BLaER1 treated with 17β-estradiol and CSF1 and Interleukin-3, amounts not matched to agents 10 nM and 100 nM (cell line): Measurements from ENCODE around the gene LEMD2.
A peak's percentile ranks its signal among the peaks of the same experiment; 100 is the strongest.

Experiments used
- H3K27ac ChIP-seq, 11 experiments: shearing (Covaris generic); formaldehyde crosslinking; 2 replicates each; pipeline ENCODE4 v1.8.1; 2022
- H3K27me3 ChIP-seq, 11 experiments: shearing (Covaris generic); formaldehyde crosslinking; 2 replicates each; pipeline ENCODE4 v1.8.1; 2022
- H3K36me3 ChIP-seq, 11 experiments: shearing (Covaris generic); formaldehyde crosslinking; 2 replicates each; pipeline ENCODE4 v1.8.1; 2022
- H3K4me1 ChIP-seq, 10 experiments: shearing (Covaris generic); formaldehyde crosslinking; 2 replicates each; pipeline ENCODE4 v1.8.1; 2022
- H3K4me2 ChIP-seq, 11 experiments: shearing (Covaris generic); formaldehyde crosslinking; 2 replicates each; pipeline ENCODE4 v1.8.1; 2022
- H3K4me3 ChIP-seq, 10 experiments: shearing (Covaris generic); formaldehyde crosslinking; 2 replicates each; pipeline ENCODE4 v1.8.1; 2022
- H3K9ac ChIP-seq, 11 experiments: shearing (Covaris generic); formaldehyde crosslinking; 2 replicates each; pipeline ENCODE4 v1.8.1; 2022
- H3K9me3 ChIP-seq, 11 experiments: shearing (Covaris generic); formaldehyde crosslinking; replicated peaks in 1 of 11; 2 replicates each; pipeline ENCODE4 v1.8.1; 2022
- H4K20me1 ChIP-seq, 11 experiments: shearing (Covaris generic); formaldehyde crosslinking; 2 replicates each; pipeline ENCODE4 v1.8.1; 2022
- Cebpa-rat ChIP-seq, 11 experiments: shearing (Covaris generic); IDR thresholded peaks; 2 replicates each; pipeline ENCODE4 v1.8.1; 2022

LEMD2 gene

GRCh38 chr6:33791620-33792019, 2.7 kb upstream of the LEMD2 start:
- H3K27me3 ChIP-seq: no peaks in the 10 kb centered on the region
- peak overlapping the region in 7 of 11 experiments; percentile 1 to 48 (median 33); a peak in 8 of 22 replicates for H3K4me2 ChIP-seq
- no peaks in the 10 kb centered on the region for H3K9me3 ChIP-seq
- peaks cover 12 to 27% (median 12%) of the 10 kb centered on the region in 11 experiments; a peak in 18 of 22 replicates for H4K20me1 ChIP-seq
- H3K36me3 ChIP-seq: peaks cover 0 to 6% (median 2%) of the 10 kb centered on the region in 11 experiments; a peak in 5 of 22 replicates
- H3K4me1 ChIP-seq: peaks cover 20 to 36% (median 31%) of the 10 kb centered on the region in 10 experiments
- H3K9ac ChIP-seq: no peak overlapping the region
- no peak for TF ChIP-seq Cebpa-rat (IDR thresholded peaks at IDR 0.05)
- H3K4me3 ChIP-seq: no peak overlapping the region
- no peak overlapping the region for H3K27ac ChIP-seq

DNA sequence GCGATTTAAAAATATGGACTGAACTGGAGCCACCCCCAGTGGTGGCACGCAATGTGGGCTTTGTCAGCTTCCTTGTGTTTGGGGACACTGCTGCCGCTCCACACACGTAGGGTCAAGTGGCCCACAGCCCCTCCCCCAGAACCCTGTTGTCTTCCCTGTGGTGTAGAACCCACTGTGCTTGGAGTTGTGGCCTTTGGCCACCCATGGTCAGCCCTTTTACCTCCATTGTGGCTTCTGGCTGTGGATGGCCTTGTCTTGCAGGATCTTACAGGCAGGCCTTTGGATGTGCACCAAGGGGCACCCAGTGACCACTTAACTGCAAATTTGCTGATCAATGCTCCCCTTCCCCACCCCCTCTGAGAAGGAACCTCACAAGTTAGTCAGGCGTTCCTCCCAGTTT, 2.0 kb upstream of the LEMD2 start:
- Histone ChIP-seq H3K9me3 (no peaks in the 10 kb centered on the region), H3K4me2 (peak overlapping the region in 6 of 11 experiments; percentile 9 to 48 (median 33); a peak in 10 of 22 replicates), H3K9ac (no peak overlapping the region), H3K4me3 (no peak overlapping the region), H4K20me1 (peaks cover 19 to 34% (median 20%) of the 10 kb centered on the region in 11 experiments; a peak in 20 of 22 replicates), H3K36me3 (peaks cover 0 to 13% (median 9%) of the 10 kb centered on the region in 11 experiments; a peak in 7 of 22 replicates), H3K27me3 (no peaks in the 10 kb centered on the region), H3K4me1 (peaks cover 27 to 43% (median 38%) of the 10 kb centered on the region in 10 experiments), H3K27ac (no peak overlapping the region)
- no peak for TF ChIP-seq Cebpa-rat (IDR thresholded peaks at IDR 0.05)

- Histone ChIP-seq H3K27me3 (no peaks in the 10 kb centered on the region), H3K4me2 (peak overlapping the region in 1 of 11 experiments; percentile 29; a peak in 2 of 22 replicates), H3K4me3 (no peak overlapping the region), H3K27ac (no peak overlapping the region), H3K9ac (no peak overlapping the region), H3K9me3 (no peaks in the 10 kb centered on the region), H3K36me3 (peaks cover 0 to 17% (median 14%) of the 10 kb centered on the region in 11 experiments; a peak in 17 of 22 replicates), H3K4me1 (peaks cover 32 to 49% (median 43%) of the 10 kb centered on the region in 10 experiments), H4K20me1 (peaks cover 24 to 39% (median 25%) of the 10 kb centered on the region in 11 experiments; a peak in 20 of 22 replicates)
- TF ChIP-seq Cebpa-rat (IDR thresholded peaks at IDR 0.05): no peak
These were observed 1.4 kb upstream of the LEMD2 start for GRCh38 chr6:33790379-33790778.

DNA sequence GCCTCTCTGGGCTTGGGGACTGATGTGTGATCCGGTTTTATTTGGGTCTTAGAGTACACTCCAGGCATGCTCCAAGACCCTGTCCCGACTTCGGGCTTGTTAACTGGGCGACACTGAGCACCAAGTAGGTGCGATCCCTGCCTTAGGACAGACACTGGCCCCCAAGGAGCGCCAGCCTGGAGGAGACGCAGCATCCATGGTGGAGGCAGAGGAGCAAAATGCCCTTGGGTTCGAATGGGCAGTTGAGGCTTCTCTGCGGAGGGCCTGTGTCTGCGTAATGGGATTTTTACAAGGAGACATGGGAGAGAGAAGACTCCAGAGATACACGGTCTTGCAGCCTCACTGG, 593 bp upstream of the LEMD2 start:
- TF ChIP-seq Cebpa-rat (IDR thresholded peaks at IDR 0.05): no peak
- H3K9ac ChIP-seq: peak overlapping the region in 4 of 11 experiments; percentile 98 to 100 (median 99); a peak in 4 of 22 replicates
- peaks cover 33 to 48% (median 33%) of the 10 kb centered on the region in 11 experiments; a peak in 21 of 22 replicates for H4K20me1 ChIP-seq
- peaks cover 8 to 26% (median 22%) of the 10 kb centered on the region in 11 experiments for H3K36me3 ChIP-seq
- H3K4me2 ChIP-seq: peak overlapping the region; percentile 86 to 98 (median 92)
- H3K9me3 ChIP-seq: no peaks in the 10 kb centered on the region
- H3K27ac ChIP-seq: peak overlapping the region in 10 of 11 experiments; percentile 96 to 100 (median 99); a peak in 18 of 22 replicates
- H3K27me3 ChIP-seq: no peaks in the 10 kb centered on the region
- H3K4me1 ChIP-seq: peaks cover 41 to 53% (median 50%) of the 10 kb centered on the region in 10 experiments
- peak overlapping the region; percentile 70 to 98 (median 90) for H3K4me3 ChIP-seq

GRCh38 chr6:33787954-33788693, 806 bp downstream of the LEMD2 start:
- Histone ChIP-seq H3K9me3 (no peaks in the 10 kb centered on the region), H3K9ac (peak overlapping the region; percentile 96 to 100 (median 99)), H3K4me3 (peak overlapping the region; percentile 70 to 98 (median 90)), H4K20me1 (peaks cover 41 to 51% (median 45%) of the 10 kb centered on the region in 11 experiments; a peak in 21 of 22 replicates), H3K4me2 (peak overlapping the region; percentile 86 to 98 (median 92)), H3K27ac (peak overlapping the region; percentile 96 to 100 (median 99)), H3K36me3 (peaks cover 20 to 39% (median 35%) of the 10 kb centered on the region in 11 experiments), H3K4me1 (peaks cover 41 to 53% (median 50%) of the 10 kb centered on the region in 10 experiments), H3K27me3 (no peaks in the 10 kb centered on the region)
- TF ChIP-seq Cebpa-rat (IDR thresholded peaks at IDR 0.05): no peak

DNA sequence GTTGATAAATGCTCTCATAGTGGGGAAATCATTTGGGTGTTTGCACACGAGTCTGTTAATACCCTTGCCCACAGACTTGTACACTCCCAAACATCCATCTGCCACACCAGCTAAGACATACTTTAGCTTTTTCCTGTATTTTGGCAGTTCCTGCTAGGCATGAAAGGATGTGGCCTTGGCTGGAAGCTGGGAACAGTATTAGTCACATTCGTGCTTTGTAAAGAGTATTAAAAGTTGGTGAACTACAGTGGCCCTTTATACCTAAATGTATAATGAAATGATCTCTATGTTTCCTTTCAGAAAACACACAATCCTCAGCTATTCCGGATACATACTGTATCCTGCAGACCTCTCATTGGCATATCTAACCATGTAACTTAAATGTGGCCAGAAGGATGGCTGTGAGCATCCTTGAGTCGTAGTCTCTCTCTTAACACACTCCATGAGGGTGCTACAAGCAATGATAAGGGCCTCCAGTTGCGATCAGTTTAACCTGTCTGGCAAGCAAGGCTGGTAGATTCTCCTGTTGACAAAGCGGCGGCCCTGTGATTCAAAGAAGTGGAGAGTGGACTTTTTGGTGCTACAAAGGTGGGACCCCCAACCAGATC, 1.5 kb downstream of the LEMD2 start:
- H4K20me1 ChIP-seq: peaks cover 48 to 54% (median 52%) of the 10 kb centered on the region in 11 experiments; a peak in 21 of 22 replicates
- H3K9ac ChIP-seq: peak overlapping the region; percentile 96 to 100 (median 99)
- no peaks in the 10 kb centered on the region for H3K27me3 ChIP-seq
- peak overlapping the region; percentile 70 to 98 (median 90) for H3K4me3 ChIP-seq
- H3K27ac ChIP-seq: peak overlapping the region; percentile 30 to 100 (median 99); a peak in 21 of 22 replicates
- TF ChIP-seq Cebpa-rat (IDR thresholded peaks at IDR 0.05): no peak
- H3K4me1 ChIP-seq: peaks cover 41 to 58% (median 54%) of the 10 kb centered on the region in 10 experiments
- H3K9me3 ChIP-seq: no peaks in the 10 kb centered on the region
- H3K4me2 ChIP-seq: peak overlapping the region; percentile 86 to 98 (median 92)
- peaks cover 27 to 45% (median 41%) of the 10 kb centered on the region in 11 experiments for H3K36me3 ChIP-seq

- H3K4me3 ChIP-seq: peak overlapping the region in 2 of 10 experiments; percentile 7 to 89; a peak in 3 of 20 replicates
- no peaks in the 10 kb centered on the region for H3K27me3 ChIP-seq
- peak overlapping the region; percentile 86 to 98 (median 92) for H3K4me2 ChIP-seq
- H3K9me3 ChIP-seq: no peaks in the 10 kb centered on the region
- peak overlapping the region in 4 of 11 experiments; percentile 99 to 100 (median 100); a peak in 5 of 22 replicates for H3K27ac ChIP-seq
- H3K4me1 ChIP-seq: peaks cover 41 to 65% (median 60%) of the 10 kb centered on the region in 10 experiments
- H4K20me1 ChIP-seq: peaks cover 54 to 61% (median 59%) of the 10 kb centered on the region in 11 experiments; a peak in 21 of 22 replicates
- peaks cover 34 to 52% (median 49%) of the 10 kb centered on the region in 11 experiments for H3K36me3 ChIP-seq
- H3K9ac ChIP-seq: peak overlapping the region in 10 of 11 experiments; percentile 21 to 100 (median 99); a peak in 15 of 22 replicates
- TF ChIP-seq Cebpa-rat (IDR thresholded peaks at IDR 0.05): no peak
These were observed 2.2 kb downstream of the LEMD2 start for GRCh38 chr6:33786736-33787135.

DNA sequence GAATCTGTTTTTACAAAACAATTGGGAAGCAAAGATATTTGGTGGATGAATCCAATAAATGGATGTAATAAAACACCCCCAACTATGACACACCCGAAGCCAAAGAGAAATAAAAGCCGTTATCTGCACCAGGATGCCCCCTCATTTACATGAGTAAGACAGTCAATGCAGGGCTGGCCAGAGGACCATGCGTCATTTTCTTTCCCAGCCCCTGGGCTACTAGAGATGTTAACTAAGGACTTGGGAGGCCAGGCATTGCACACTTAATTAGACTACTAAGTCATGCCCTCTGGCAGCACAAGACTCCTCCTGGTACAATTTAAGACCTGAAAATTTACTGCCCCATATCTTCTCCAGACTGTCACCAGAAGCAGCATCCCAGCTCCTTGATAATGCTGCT, 3.2 kb downstream of the LEMD2 start:
- Histone ChIP-seq H3K9me3 (no peaks in the 10 kb centered on the region), H3K27ac (no peak overlapping the region), H3K4me3 (no peak overlapping the region), H3K27me3 (no peaks in the 10 kb centered on the region), H3K9ac (peak overlapping the region in 8 of 11 experiments; percentile 2 to 100 (median 84); a peak in 11 of 22 replicates), H4K20me1 (peaks cover 63 to 71% (median 68%) of the 10 kb centered on the region in 11 experiments; a peak in 21 of 22 replicates), H3K4me1 (peaks cover 41 to 66% (median 60%) of the 10 kb centered on the region in 10 experiments), H3K4me2 (peak overlapping the region; percentile 86 to 98 (median 92)), H3K36me3 (peaks cover 44 to 62% (median 58%) of the 10 kb centered on the region in 11 experiments)
- TF ChIP-seq Cebpa-rat (IDR thresholded peaks at IDR 0.05): no peak
